Adrenal gland (tissue), 5 donors: ENCODE results near the gene NHS.

ENCODE experiments used
- POLR2A ChIP-seq, 2 donors: fragments of 450-650 bp; IDR thresholded peaks; one replicate each; pipeline ENCODE4 v1.6.1; 2017; ENCODE audit warnings: antibody characterized with exemption in 2 of 2, mild to moderate bottlenecking in 2 of 2, moderate library complexity in 1 of 2
- TF ChIP-seq, protein P1 (sequence below), 6 experiments: fragments of 450-650 bp in 4 of 6; fragments of 200-600 bp in 2 of 6; sonication (generic) in 1 of 6; IDR thresholded peaks; 1 replicate in 5 of 6; 2 replicates in 1 of 6; pipeline versions ENCODE4 v1.5.1 to v1.8.0; 2016 to 2021; ENCODE audit warnings: antibody characterized with exemption in 6 of 6, mild to moderate bottlenecking in 2 of 6, moderate library complexity in 1 of 6
- donor health status: DM: no; HTN: no; CAD: no.

GRCh38 chrX:17521871-17522693 is 147.1 kb downstream of the NHS start:
- no peak for TF ChIP-seq POLR2A (IDR thresholded peaks at IDR 0.05)
- TF ChIP-seq, protein P1, sequence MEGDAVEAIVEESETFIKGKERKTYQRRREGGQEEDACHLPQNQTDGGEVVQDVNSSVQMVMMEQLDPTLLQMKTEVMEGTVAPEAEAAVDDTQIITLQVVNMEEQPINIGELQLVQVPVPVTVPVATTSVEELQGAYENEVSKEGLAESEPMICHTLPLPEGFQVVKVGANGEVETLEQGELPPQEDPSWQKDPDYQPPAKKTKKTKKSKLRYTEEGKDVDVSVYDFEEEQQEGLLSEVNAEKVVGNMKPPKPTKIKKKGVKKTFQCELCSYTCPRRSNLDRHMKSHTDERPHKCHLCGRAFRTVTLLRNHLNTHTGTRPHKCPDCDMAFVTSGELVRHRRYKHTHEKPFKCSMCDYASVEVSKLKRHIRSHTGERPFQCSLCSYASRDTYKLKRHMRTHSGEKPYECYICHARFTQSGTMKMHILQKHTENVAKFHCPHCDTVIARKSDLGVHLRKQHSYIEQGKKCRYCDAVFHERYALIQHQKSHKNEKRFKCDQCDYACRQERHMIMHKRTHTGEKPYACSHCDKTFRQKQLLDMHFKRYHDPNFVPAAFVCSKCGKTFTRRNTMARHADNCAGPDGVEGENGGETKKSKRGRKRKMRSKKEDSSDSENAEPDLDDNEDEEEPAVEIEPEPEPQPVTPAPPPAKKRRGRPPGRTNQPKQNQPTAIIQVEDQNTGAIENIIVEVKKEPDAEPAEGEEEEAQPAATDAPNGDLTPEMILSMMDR (IDR thresholded peaks at IDR 0.05): no peak
